ENCODE data around the gene NGLY1.

The NGLY1 gene

GRCh38 chr3:25707268-25707926 lies 75.8 kb downstream of the NGLY1 start:
- no peak for DNase-seq

GRCh38 chr3:25706213-25706612 lies 77.0 kb downstream of the NGLY1 start:
- DNase-seq: no peak

GRCh38 chr3:25697553-25697952 lies 85.7 kb downstream of the NGLY1 start:
- DNase-seq: no peak

- DNase-seq: no peak
These were observed 87.4 kb downstream of the NGLY1 start for GRCh38 chr3:25695731-25696420.

DNA sequence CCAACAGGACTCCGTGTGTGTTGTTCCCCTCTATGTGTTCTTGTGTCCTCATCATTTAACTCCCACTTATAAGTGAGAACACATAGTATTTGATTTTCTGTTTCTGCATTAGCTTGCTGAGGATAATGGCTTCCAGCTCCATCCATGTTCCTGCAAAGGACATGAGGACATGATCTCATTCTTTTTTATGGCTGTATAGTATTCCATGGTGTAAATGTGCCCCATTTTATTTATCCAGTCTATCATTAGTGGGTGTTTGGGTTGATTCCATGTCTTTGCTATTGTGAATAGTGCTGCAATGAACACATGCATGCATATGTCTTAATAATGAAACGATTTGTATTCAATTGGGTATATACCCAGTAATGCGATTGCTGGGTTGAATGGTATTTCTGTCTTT lies 90.0 kb downstream of the NGLY1 start:
- no peak for DNase-seq

- DNase-seq: no peak
These were observed 90.9 kb downstream of the NGLY1 start for GRCh38 chr3:25692341-25692740.

- no peak for DNase-seq
These were observed 92.3 kb downstream of the NGLY1 start for GRCh38 chr3:25690768-25691533.

DNA sequence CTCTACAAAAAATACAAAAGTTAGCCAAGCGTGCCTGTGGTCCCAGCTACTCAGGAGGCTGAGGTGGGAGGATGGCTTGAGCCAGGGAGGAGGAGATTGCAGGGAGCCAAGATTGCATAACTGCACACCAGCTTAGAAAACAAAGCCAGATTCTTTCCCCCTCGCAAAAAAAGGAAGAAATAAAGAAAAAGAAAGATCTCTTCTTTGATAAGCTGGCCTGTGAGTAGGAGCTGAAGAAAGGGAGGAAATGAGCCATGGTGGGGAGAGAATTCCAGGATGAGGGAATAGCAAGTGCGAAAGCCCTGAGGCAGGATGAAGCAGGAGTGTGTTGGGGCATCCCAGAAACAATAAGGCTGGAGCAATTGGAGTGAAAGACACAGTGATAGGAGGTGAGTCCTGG lies 94.0 kb downstream of the NGLY1 start:
- no peak for DNase-seq

DNA sequence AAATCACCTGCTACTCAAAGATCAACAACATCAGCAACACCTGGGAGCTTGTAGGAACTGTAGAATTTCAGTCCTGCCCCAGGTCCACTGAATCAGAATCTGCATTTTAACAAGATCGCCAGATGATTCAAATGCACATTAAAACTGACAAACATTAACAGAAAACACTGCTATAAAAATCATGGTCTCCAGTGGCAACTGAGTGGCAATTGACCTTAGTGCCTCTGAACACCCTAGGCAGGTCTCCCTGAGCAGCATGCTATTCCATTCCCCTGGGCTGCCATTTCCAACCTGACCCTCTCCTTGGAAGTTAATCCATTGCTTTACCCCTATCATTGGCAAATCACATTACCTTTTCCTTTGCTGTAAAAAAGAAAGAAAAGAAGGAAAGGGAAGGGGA lies 95.5 kb downstream of the NGLY1 start:
- DNase-seq: no peak

GRCh38 chr3:25686766-25687165 lies 96.5 kb downstream of the NGLY1 start:
- DNase-seq: no peak

DNA sequence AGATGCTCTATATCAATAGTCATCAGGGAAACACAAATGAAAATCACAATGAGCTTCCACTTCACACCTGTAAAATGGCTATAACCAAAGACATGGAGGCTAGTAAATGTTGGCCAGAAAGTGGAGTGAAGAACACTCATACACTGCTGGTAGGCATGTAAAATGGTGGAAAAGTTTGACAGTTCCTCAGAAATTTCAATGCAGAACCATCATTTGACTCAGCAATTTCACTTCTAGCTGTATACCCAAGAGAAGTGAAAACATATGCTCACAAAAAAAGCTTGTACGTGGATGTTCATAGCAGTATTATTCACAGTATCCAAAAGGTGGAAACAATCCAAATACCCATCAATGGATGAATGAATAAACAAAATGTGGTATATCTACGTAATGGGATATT lies 99.4 kb downstream of the NGLY1 start:
- no peak for DNase-seq

DNA sequence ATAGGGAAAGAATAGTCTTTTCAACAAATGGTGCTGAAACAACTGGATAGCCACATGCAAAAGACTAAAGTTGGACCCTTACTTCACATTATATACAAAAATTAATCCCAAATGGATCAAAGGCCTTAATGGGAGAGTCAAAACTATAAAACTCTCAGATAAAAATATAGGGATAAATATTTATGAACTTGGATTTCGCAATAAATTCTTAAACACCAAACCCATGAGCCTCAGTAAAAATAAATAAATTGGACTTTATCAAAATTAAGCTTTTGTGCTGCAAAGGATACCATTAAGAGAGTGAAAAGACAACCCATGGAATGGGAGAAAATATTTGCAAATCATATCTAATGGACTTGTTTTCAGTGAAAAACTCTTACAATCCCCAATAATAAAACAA lies 99.8 kb downstream of the NGLY1 start:
- no peak for DNase-seq

GRCh38 chr3:25679642-25680302 lies 103.5 kb downstream of the NGLY1 start:
- DNase-seq: no peak

- no peak for DNase-seq
These were observed 104.1 kb downstream of the NGLY1 start for GRCh38 chr3:25679166-25679565.

DNA sequence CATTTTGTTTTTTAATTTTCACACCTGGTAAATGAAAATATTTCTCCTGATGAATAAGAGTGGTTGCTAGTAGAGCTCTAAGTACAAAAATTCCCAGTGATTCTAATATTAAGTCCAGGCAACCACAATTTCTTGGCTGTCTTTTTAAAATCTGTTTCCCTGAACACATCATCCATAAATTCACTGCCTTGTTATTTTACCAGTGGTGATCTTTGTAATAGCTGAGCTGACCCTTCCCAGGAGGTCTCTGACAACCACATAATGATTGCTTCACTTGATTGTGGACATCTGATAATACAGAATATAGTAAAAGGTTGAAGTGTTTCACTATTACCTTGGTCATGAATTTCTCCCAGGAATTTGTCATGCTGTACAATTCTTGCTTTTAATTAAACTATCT lies 104.7 kb downstream of the NGLY1 start:
- DNase-seq: no peak

GRCh38 chr3:25677121-25677520 lies 106.1 kb downstream of the NGLY1 start:
- DNase-seq: no peak

DNA sequence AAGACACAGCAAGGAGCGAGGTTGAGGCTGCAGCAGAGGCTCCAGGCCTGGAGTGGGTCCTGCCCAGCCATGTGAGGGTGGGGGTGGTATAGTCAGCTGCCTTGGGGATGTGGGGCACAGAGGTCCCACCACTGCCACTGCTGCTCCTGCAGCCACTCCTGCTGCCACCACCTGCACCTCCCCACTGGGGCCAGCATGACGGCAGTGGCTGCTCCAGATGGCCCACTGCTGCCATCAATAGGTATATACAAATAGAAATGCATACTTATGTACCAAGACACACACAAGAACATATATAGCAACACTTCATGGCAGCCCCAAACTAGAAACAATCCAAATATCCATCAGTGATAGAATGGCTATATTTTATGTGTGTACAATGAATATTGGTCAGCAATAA lies 108.6 kb downstream of the NGLY1 start:
- DNase-seq: no peak

- DNase-seq: no peak
These were observed 109.4 kb downstream of the NGLY1 start for GRCh38 chr3:25673738-25674298.
